Activated naive CD4-positive, alpha-beta T cell treated with anti-CD3 and anti-CD28 coated beads, Interleukin-2, amount 50 U/mL, for 24 hours (primary cell): Measurements from ENCODE around the gene NOX3.

Experiments used
- H3K27ac Mint-ChIP-seq: one replicate; pipeline ENCODE4 v1.8.0; 2021; ENCODE audit warnings: mild to moderate bottlenecking, mixed read lengths
- H3K27me3 Mint-ChIP-seq: one replicate; pipeline ENCODE4 v1.8.0; 2021; ENCODE audit warnings: mixed read lengths
- H3K36me3 Mint-ChIP-seq: one replicate; pipeline ENCODE4 v1.8.0; 2021; ENCODE audit warnings: mixed read lengths
- H3K4me1 Mint-ChIP-seq: one replicate; pipeline ENCODE4 v1.8.0; 2021; ENCODE audit warnings: mixed read lengths
- H3K4me3 Mint-ChIP-seq: one replicate; pipeline ENCODE4 v1.8.0; 2021; ENCODE audit warnings: mild to moderate bottlenecking, mixed read lengths
- H3K9me3 Mint-ChIP-seq: one replicate; pipeline ENCODE4 v1.8.0; 2021; ENCODE audit warnings: mixed read lengths

Gene NOX3

DNA sequence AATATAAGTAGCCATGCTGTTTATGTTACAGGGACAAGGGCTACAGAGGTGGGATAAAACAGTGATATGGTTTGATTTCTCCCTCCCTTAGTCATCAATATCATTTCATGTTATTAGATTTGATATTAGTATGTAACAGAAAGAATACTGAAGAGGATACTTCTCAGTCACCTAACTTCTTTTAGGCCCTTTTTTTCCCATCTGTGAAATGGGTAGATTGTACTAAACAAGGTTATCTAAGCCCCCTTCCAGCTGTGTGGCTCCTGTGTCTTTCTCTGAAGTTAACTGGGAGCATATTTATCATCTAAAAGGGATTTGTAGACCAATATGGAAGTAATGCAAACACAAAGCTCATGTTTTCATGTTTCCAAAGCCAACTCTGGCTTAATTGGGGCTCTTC is 7.7 kb downstream of the NOX3 start:
- Mint-ChIP-seq H3K4me1 (peaks cover 8% of the 10 kb centered on the region), H3K36me3 (no peaks in the 10 kb centered on the region), H3K9me3 (no peaks in the 10 kb centered on the region), H3K27me3 (no peaks in the 10 kb centered on the region), H3K27ac (no peak overlapping the region), H3K4me3 (no peak overlapping the region)

DNA sequence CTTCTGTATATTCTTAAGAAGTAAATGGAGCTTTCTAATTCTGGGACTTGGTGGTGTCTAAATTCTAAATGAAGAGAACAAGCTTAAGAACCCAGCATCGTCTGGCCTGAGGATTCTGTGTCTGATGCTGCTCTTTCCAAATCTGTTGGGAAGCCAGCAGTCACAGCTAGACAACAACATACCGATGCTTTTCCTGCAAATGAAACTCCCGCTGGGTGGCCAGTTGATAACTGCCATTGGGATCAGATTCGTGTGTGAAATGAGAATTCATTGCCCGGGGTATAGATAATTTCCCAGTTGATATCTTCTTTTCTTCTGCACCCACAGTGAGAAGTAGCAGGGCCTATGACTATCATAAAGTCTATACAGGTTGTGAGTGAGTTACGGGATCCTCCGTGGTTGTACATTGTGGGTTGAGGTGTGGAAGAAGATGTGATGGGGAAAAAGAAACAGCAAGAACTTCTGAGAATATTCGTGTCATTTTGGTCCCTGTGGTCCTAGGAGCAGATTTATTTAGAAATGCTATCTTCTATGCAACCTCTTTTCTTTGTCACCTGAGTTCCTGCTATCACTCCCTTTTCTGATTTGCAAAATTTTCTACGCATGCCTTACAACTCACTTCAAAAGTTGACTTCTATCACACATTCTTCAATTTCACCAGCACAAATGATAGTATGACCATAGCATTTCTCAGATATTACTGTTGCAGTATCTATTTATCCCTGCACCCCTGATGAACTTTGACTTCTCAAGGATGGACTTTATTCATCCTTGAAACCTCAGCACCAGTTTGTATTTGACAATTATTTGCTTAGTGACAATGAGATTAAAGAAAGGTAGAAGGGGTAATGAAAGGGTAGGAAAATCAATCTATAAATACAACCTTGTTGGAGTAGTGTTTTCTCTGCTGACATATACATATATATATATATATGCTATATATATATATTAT is 10.4 kb downstream of the NOX3 start:
- Mint-ChIP-seq H3K4me1 (no peaks in the 10 kb centered on the region), H3K9me3 (no peaks in the 10 kb centered on the region), H3K36me3 (no peaks in the 10 kb centered on the region), H3K27me3 (no peaks in the 10 kb centered on the region), H3K27ac (no peak overlapping the region), H3K4me3 (no peak overlapping the region)

DNA sequence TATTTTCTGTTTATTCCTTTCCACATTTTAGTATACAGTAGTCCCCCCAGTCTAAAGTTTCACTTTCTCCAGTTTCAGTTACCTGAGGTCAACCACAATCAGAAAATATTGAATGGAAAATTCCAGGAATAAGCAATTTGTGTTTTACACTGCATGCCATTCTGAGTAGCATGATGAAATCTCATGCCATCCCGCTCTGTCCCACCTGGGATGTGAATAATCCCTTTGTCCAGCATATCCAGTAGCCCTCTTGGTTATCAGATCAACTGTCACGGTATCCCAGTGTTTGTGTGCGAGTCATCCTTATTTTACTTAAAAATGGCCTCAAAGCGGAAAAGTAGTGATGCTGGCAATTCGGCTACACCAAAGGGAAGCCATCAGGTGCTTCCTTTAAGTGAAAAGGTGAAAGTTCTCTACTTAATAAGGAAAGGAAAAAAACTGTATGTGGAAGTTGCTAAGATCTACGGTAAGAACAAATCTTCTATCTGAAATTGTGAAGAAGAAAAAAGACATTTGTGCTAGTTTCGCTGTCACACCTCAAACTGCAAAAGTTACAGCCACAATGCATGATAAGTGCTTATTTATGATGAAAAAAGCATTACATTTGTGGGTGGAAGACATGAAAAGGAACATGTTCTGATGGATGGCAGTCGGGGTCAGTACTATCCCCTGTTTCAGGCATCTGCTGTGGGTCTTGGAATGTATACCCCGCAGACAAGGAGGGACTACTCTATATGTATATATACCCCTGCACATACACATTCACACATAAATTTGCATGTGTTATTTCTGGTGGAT is 11.3 kb downstream of the NOX3 start:
- Mint-ChIP-seq H3K9me3 (no peaks in the 10 kb centered on the region), H3K4me1 (no peaks in the 10 kb centered on the region), H3K36me3 (no peaks in the 10 kb centered on the region), H3K27me3 (no peaks in the 10 kb centered on the region), H3K4me3 (no peak overlapping the region), H3K27ac (no peak overlapping the region)

DNA sequence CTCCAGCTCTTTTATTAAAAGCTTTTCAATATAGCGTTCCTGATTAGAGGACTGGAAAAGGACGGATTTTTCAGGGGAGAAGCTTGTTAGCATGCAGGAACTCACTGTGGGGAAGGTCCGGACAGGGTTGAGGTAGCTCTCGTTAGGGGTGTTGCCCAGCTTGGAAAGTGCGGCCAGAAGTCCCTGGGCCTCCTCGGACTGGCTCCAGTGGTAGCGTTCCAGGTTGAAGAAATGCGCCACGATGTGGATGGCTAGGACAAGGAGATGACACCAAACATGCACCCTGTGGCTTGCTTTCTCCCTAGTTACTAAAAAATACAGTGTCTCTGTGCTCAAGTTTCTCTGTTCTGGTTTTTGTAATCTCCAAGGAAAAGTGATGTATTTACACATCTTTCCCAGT is 12.5 kb downstream of the NOX3 start:
- no peaks in the 10 kb centered on the region for H3K4me1 Mint-ChIP-seq
- H3K27ac Mint-ChIP-seq: no peak overlapping the region
- H3K4me3 Mint-ChIP-seq: no peak overlapping the region
- H3K9me3 Mint-ChIP-seq: no peaks in the 10 kb centered on the region
- H3K36me3 Mint-ChIP-seq: no peaks in the 10 kb centered on the region
- no peaks in the 10 kb centered on the region for H3K27me3 Mint-ChIP-seq

DNA sequence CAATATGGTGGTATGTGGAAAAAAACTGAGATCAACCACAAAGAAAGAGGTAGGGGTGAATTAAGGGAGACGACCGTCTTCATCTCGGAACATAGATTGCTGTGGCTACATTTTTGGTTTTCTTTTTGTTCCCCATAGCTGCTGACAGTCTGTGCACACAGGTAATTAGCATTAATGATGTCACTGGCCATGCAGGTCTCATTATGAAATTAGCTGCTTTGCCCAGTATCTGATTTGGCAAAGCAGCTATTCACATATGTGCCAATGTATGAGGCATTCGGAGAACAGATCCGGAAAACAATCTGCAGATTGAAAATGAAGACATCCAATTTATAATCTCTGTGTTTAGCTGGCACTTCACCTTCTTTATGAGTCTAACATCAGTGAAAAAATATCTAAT is 13.1 kb downstream of the NOX3 start:
- Mint-ChIP-seq H3K27me3 (no peaks in the 10 kb centered on the region), H3K4me3 (no peak overlapping the region), H3K36me3 (no peaks in the 10 kb centered on the region), H3K27ac (no peak overlapping the region), H3K4me1 (no peaks in the 10 kb centered on the region), H3K9me3 (no peaks in the 10 kb centered on the region)

DNA sequence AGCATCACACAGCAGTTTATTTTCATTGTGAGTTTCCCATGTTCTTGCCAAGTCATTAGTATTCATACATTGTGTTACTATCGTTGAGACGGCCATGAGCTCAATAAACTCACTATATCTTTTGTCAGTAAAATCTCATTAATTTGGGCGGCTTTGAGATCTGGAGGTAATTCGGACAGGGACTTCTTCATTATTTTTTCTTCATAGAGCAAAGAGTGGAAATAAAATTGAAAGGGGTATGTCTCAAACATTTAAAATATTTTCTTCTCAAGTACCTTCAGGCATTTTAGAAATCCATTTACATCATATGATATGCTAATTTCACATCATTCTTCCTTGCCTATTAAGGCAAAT is 14.6 kb downstream of the NOX3 start:
- Mint-ChIP-seq H3K27me3 (no peaks in the 10 kb centered on the region), H3K4me1 (no peaks in the 10 kb centered on the region), H3K4me3 (no peak overlapping the region), H3K9me3 (no peaks in the 10 kb centered on the region), H3K27ac (no peak overlapping the region), H3K36me3 (no peaks in the 10 kb centered on the region)

DNA sequence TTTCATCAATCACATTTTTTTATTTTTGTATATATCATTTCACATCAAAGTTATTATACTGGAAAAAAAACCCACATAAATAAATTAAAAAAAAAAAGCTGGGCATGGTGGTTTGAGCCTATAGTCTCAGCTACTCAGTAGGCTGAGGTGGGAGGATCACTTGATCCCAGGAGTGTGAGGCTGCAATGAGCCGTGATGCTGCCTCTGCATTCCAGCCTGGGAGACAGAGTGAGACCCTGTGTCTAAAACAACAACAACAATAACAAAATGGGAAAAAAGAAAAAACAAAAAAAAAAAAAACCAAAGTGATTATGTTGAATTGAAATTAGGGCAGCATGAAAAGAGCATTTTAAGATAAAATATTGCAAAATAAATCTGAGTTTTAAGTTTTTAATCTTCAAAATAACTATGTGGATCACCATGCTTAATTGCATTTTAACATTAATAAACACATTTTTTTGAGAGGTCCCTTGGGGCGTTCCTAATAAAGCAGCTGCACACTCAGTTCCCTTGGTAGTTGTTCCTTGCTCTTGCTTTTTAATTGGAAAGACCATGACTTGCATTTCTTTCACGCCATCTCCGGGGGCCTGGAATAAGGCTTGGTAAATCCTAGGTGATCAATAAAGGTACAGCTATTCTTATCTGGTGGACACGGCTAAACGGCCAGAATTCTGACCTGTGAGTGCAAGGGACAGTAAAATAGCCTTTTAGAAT is 15.1 kb downstream of the NOX3 start:
- H3K27me3 Mint-ChIP-seq: no peaks in the 10 kb centered on the region
- H3K36me3 Mint-ChIP-seq: no peaks in the 10 kb centered on the region
- H3K4me1 Mint-ChIP-seq: no peaks in the 10 kb centered on the region
- no peak overlapping the region for H3K4me3 Mint-ChIP-seq
- H3K27ac Mint-ChIP-seq: no peak overlapping the region
- H3K9me3 Mint-ChIP-seq: no peaks in the 10 kb centered on the region

DNA sequence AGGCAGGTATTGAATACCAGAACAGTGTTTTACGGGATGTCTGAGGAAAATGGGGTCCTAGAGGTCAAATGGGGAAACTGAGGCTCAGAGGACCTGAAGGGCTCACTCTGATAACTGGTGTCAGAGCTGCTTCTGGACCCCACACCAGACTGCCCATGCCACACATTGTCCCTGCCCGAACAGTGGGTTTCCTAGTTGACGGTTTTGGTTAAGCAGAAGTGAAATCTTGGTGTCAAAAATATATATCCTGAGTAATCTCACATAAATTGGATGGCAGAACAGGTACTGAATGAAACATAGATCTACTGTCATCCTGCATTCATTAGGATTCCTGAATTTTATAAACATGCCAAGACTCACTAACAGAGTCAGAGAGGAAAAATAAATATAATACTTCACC is 16.3 kb downstream of the NOX3 start:
- no peaks in the 10 kb centered on the region for H3K27me3 Mint-ChIP-seq
- H3K4me1 Mint-ChIP-seq: no peaks in the 10 kb centered on the region

DNA sequence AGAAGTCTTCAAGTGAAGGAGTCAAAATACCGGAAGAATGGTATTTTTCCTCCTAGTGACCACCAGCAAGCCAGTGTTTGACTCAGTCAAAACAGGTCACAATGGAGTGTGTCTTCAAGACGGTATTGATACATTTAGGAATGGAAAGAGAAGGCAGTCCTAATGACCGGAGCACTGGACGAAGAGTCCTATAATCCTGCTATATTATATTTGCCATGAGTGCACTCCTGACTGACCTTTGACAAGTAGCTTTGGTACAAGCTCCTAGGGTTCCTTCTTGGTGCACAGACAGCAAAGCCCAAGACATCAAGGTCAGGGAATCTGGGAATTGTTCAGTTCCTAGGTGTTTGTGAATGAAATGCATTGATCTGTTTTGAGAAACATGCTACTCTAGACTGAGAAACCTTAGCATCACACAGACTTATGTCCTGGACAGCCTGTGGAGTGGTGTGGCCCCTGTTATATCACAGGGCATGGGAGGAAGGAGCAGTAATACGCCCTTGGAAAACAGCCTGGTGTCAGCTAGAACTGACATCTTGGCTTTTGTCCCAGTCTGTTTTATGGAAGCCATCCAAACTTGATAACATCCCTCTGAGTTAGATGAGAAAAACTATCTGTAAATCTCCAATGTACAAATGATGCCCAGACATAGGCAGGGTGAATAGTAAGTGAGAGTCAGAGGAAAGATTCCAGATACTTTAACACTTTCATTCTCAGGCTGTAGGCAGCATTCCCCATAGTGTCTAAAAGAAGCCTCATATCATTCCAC is 18.5 kb downstream of the NOX3 start:
- H3K4me3 Mint-ChIP-seq: no peak overlapping the region
- no peaks in the 10 kb centered on the region for H3K4me1 Mint-ChIP-seq
- no peaks in the 10 kb centered on the region for H3K36me3 Mint-ChIP-seq
- H3K27ac Mint-ChIP-seq: no peak overlapping the region
- H3K27me3 Mint-ChIP-seq: no peaks in the 10 kb centered on the region
- no peaks in the 10 kb centered on the region for H3K9me3 Mint-ChIP-seq

More for the DNA sequence above, 16.3 kb downstream of the NOX3 start:
- Mint-ChIP-seq H3K27ac (no peak overlapping the region), H3K4me3 (no peak overlapping the region), H3K9me3 (no peaks in the 10 kb centered on the region), H3K36me3 (no peaks in the 10 kb centered on the region)

DNA sequence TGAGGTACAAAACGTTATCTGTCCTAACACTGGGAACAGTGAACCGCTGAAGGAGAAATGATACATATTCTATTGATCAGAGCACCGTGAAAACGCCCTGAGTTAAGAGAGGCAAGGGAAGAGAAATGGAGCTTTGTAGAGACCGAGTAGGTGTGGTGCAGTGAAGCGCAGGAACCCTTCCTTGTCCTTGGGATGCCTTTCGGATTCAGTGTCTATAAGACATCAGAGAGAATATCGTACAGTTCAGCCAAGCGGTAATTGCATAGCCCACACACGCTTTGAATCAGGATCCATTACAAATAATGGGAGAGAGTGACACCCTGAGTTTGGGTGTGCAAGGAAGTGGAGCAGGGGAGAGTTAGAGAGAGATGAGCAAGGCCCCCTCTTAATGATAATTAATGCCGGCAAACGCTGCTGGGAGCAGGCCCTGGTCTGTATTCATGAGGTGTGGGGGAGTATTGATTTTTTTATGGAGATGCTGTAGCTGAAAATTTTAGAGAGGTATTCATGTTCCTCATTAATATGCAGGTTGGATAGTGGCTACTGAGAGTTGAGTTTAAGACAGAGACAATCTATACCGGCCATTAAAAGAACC is 20.7 kb downstream of the NOX3 start:
- Mint-ChIP-seq H3K27ac (no peak overlapping the region), H3K27me3 (no peaks in the 10 kb centered on the region), H3K9me3 (no peaks in the 10 kb centered on the region), H3K4me1 (no peaks in the 10 kb centered on the region), H3K4me3 (no peak overlapping the region), H3K36me3 (no peaks in the 10 kb centered on the region)

DNA sequence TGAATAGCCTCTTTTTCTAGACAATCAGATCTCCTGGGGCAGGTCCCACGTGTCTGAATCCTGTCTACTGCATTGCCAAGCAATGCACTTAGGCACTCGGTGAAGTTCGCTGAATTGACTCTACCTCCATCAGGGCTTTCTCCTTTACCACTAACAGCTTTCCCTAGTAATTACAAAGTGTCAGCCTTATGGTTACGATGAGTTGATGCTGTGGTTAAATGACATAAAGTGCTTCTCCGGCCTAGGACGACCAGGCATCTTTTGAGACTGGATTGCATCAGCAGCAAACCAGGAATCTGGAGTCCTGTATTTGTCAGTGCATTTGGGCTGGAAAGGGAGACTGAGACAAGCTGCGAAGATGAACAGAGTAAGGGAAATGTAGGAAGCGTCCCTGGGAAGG is 21.5 kb downstream of the NOX3 start:
- Mint-ChIP-seq H3K4me1 (peaks cover 3% of the 10 kb centered on the region), H3K4me3 (no peak overlapping the region), H3K27me3 (no peaks in the 10 kb centered on the region), H3K36me3 (no peaks in the 10 kb centered on the region), H3K27ac (no peak overlapping the region), H3K9me3 (no peaks in the 10 kb centered on the region)

DNA sequence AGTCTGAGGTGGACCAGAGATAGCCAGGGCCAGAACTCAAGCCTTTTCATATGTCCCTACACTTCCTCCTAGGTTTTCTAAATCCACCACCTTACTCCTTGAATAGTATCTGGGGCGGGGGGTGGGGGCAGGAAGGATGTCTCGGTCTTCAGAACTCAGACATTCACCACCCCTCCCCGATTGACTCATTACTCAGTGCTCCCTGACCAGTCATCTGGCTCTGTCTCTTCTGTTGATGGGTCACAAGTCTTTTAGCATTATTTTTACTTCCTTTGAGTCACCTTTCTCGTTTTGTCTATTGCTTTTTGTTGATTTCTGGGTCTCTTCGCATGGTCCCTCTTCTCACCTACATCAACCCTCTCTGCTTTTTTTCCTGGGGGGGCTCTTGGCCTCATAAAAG is 23.3 kb downstream of the NOX3 start:
- Mint-ChIP-seq H3K9me3 (no peaks in the 10 kb centered on the region), H3K36me3 (no peaks in the 10 kb centered on the region), H3K4me1 (peaks cover 3% of the 10 kb centered on the region), H3K4me3 (no peak overlapping the region), H3K27me3 (no peaks in the 10 kb centered on the region), H3K27ac (no peak overlapping the region)

DNA sequence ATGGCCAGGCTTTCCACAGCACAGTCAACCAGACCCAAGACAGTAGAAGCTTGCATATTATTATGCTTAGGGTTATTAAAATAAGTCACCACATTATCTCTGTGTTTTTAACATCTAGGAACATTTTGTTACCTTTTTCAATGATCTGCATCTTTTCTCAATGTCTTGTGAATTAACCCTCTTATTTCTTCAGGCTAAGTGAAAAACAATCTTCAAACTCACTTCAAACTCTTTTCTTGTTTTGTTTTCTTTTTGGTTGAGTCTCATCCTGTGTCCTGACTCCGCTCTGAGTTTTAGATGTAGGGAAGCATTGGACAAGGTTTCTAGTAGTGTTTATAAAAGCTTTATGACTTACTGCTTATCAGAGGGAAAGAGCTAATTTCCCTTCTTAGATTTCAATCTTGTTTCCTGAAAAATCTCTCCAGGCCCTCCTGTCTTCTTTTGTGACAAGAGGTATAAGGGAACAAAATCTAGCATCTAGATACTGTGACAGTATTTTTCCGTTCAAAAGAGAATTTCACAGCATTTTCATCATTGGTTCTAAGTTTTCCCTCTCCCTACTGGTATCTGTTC is 26.2 kb downstream of the NOX3 start:
- H3K4me1 Mint-ChIP-seq: peaks cover 7% of the 10 kb centered on the region
- H3K36me3 Mint-ChIP-seq: no peaks in the 10 kb centered on the region
- no peak overlapping the region for H3K4me3 Mint-ChIP-seq
- no peak overlapping the region for H3K27ac Mint-ChIP-seq
- H3K9me3 Mint-ChIP-seq: no peaks in the 10 kb centered on the region
- no peaks in the 10 kb centered on the region for H3K27me3 Mint-ChIP-seq

DNA sequence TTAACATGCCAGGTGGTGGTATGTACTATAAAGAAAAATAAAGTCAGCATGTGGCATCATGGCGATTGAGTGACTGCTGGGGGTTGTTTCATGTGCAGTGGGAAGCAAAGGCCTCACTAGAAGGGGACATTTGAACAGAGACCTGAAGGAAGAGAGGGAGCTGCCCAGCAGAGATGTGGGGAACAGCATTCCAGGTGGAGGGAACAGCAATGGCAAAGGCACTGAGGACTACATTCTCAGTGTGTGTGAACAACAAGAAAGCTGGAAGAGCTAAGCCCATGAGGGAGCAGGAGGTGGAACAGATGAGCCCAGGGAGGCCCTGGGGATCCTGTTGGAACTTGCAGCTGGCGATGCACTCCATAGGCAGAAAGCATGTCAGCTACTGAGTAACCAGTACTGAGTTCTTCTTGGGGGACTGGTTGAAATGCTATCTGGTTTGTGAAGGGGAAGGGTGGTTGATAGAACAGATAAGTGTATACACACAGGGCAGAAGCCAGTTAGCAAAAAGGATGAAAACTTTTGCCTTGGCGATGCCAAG is 29.2 kb downstream of the NOX3 start:
- H3K4me1 Mint-ChIP-seq: peaks cover 13% of the 10 kb centered on the region
- H3K4me3 Mint-ChIP-seq: no peak overlapping the region
- no peaks in the 10 kb centered on the region for H3K9me3 Mint-ChIP-seq
- H3K27ac Mint-ChIP-seq: no peak overlapping the region
- H3K36me3 Mint-ChIP-seq: no peaks in the 10 kb centered on the region
- no peaks in the 10 kb centered on the region for H3K27me3 Mint-ChIP-seq
